NT2/D1 (cell line): ENCODE data around the gene EID3.

Experiments
- SUZ12 ChIP-seq: IDR thresholded peaks from 2 replicates; pipeline ENCODE4 v1.6.1; 2011; ENCODE audit not compliant: insufficient read length, insufficient read depth; ENCODE audit errors: extremely low read depth
- YY1 ChIP-seq: IDR thresholded peaks from 2 replicates; pipeline ENCODE4 v1.6.1; 2011; ENCODE audit not compliant: insufficient read length, insufficient read depth
- ZNF274 ChIP-seq: IDR thresholded peaks from 2 replicates; pipeline ENCODE4 v1.6.1; 2011; ENCODE audit warnings: mild to moderate bottlenecking, low read depth, low read length

DNA sequence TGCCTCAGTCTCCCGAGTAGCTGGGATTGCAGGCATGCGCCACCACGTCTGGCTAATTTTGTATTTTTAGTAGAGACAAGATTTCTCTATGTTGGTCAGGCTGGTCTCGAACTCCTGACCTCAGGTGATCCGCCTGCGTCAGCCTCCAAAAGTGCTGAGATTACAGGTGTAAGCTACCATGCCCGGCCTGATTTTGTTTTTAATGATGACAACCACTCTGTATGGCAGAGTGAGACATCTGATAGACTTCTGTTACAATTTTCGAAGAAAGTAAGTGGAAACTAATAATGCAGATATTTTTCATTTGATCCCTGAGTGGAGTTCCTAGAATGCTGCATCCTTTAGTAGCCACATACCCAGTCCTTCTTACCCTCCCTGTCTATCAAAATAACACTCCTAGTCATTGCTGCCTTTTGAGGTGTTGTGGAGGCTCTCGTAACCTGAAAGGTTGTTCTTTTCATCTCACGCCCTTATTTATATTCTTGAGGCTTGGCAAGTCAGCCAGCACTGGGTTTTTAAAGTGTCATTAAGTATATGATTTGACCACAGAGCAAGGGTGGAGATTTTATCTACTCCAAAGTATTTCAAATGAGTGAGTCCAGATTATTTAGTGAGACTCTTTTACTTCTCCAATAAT lies 5.9 kb upstream of the EID3 start:
- TF ChIP-seq YY1 (no peak), ZNF274 (no peak), SUZ12 (no peak)
